ENCODE measurements around the gene RAC3.

The RAC3 gene

DNA sequence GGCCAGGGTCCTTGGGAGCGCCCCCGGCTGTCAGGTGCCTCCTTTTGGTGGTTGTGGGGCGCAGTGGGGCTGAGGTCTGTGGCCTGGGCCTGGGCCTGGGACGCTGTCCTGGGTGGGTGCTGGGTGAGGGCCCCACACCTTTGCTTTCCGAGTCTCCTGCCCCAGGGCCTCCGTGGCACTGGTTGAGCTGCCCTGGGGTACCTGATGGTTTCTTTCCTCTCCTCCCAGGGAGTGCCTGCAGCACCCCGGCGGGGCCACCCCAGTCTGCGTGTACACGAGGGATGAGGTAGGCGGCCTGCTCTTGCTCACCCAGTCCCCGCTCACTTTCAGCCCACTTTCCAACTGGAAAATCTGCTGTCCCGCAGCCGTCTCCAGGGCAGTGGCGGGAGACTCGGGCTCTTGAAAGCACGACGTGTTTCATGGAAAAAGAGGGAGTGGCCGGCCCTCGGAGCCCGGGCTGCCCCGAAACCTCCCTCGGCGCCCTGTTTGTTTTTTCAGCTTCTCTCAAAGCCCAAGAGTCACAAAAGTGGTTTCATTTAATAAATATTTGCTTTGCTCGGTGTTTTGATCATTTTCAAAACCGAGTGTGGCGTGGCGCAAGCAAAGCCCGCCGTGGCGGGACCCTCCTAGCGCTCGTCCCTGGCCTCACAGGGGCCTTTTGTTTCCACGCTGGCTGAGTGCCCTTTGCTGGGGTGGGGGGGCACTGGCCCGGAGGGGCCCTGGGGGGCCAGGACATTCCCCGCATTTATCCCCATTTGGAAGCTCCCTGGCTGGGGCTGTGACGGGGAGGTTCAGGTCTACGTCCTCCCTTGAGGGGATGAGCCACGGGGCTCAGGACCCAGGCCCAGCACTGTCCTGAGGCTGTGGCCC, 36.6 kb upstream of the RAC3 start:
- Histone ChIP-seq H3K27ac (ENCODE audit: low read depth, low read length) (no peak overlapping the region), H3K36me3 (ENCODE audit: control insufficient read depth, insufficient read depth, low read length) (no peaks in the 10 kb centered on the region), H3K27me3 (ENCODE audit: control insufficient read depth, insufficient read depth, low read length) (no peaks in the 10 kb centered on the region), H3K4me3 (ENCODE audit: low read length) (no peak overlapping the region), H3K9ac (ENCODE audit: low read length) (no peak overlapping the region), H3K4me1 (ENCODE audit: control insufficient read depth, insufficient read depth, low read length) (peaks cover 9% of the 10 kb centered on the region)

DNA sequence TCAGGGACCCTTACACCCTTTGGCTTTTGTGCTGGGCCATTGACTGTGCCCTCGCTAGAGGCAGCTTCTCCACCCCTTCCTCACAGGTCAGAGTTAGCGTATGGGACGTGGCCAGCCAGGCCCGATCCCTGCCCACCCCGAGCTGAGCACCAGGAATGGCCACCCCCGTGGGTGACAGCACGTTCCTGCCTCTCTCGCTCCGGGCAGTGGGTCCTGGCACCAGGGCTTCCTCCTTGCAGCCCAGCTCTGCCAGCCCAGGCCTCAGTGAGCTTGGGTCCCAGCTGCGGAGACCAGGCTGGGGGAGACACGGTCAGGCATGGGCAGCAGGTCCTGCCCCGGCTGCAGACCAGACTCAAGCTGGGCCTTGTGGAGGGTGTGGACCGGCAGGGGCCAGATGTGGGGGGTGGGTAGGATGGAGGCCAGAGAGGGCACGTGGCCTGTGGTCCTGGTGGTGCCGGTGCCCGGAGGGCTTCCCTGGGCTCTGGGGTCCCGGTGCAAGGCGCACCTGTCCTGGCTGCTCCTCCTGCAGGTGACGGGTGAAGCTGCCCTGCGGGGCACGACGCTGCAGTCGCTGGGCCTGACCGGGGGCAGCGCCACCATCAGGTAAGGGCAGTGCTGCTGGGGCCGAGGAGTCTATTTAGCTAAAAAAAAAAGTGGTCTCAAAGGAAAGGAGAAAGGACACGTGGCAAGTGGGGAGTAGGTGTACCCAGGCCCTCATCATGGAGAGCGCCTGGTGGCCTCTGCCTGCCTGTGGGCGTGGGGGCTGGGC, 35.8 kb upstream of the RAC3 start:
- H3K27ac ChIP-seq (ENCODE audit: low read depth, low read length) = no peak overlapping the region
- H3K9ac ChIP-seq (ENCODE audit: low read length) = no peak overlapping the region
- H3K36me3 ChIP-seq (ENCODE audit: control insufficient read depth, insufficient read depth, low read length) = no peaks in the 10 kb centered on the region
- H3K4me3 ChIP-seq (ENCODE audit: low read length) = no peak overlapping the region
- H3K27me3 ChIP-seq (ENCODE audit: control insufficient read depth, insufficient read depth, low read length) = no peaks in the 10 kb centered on the region
- H3K4me1 ChIP-seq (ENCODE audit: control insufficient read depth, insufficient read depth, low read length) = peaks cover 9% of the 10 kb centered on the region

DNA sequence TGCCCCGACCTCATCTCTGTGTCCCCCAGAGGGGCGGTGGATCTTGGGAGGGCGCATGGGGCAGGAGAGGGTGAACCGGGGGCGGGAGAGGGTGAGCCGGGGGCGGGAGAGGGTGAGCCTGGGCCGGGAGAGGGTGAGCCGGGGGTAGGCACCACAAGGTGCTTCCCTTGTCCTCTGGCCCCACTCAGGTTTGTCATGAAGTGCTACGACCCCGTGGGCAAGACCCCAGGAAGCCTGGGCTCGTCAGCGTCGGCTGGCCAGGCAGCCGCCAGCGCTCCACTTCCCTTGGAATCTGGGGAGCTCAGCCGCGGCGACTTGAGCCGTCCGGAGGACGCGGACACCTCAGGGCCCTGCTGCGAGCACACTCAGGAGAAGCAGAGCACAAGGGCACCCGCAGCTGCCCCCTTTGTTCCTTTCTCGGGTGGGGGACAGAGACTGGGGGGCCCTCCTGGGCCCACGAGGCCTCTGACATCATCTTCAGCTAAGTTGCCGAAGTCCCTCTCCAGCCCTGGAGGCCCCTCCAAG, 35.2 kb upstream of the RAC3 start:
- Histone ChIP-seq H3K36me3 (ENCODE audit: control insufficient read depth, insufficient read depth, low read length) (no peaks in the 10 kb centered on the region), H3K9ac (ENCODE audit: low read length) (no peak overlapping the region), H3K27me3 (ENCODE audit: control insufficient read depth, insufficient read depth, low read length) (no peaks in the 10 kb centered on the region), H3K4me1 (ENCODE audit: control insufficient read depth, insufficient read depth, low read length) (peaks cover 9% of the 10 kb centered on the region), H3K4me3 (ENCODE audit: low read length) (no peak overlapping the region), H3K27ac (ENCODE audit: low read depth, low read length) (no peak overlapping the region)

DNA sequence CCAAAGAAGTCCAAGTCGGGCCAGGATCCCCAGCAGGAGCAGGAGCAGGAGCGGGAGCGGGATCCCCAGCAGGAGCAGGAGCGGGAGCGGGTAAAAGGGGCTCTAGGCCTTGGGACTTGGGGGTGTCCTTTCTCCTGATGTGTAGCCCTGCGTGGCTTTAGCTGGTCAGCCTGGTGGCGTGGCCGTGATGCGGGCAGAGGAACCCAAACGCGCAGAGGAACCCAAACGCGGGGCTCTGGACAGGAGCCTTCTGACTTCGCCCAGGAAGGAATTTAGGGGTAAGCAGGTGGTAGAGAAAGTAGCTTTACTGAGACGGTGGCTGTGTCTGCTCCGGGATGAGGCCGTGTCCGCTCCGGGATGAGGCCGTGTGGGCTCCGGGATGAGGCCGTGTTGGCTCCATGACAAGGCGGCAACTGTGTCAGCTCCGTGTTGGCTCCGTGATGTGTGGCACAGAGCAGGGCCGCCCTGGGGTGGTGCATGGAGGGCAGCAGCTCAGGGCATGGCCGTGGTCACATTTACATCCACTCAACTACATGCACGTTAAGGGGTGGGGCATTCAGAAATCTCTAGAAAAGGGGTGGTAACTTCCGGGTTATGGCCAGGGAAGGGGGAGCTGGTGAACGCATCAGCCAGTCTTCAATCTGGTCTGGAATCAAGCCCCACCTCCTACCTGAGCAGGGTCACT, 34.6 kb upstream of the RAC3 start:
- Histone ChIP-seq H3K27ac (ENCODE audit: low read depth, low read length) (no peak overlapping the region), H3K4me1 (ENCODE audit: control insufficient read depth, insufficient read depth, low read length) (peaks cover 7% of the 10 kb centered on the region), H3K36me3 (ENCODE audit: control insufficient read depth, insufficient read depth, low read length) (no peaks in the 10 kb centered on the region), H3K27me3 (ENCODE audit: control insufficient read depth, insufficient read depth, low read length) (no peaks in the 10 kb centered on the region), H3K4me3 (ENCODE audit: low read length) (no peak overlapping the region), H3K9ac (ENCODE audit: low read length) (no peak overlapping the region)

DNA sequence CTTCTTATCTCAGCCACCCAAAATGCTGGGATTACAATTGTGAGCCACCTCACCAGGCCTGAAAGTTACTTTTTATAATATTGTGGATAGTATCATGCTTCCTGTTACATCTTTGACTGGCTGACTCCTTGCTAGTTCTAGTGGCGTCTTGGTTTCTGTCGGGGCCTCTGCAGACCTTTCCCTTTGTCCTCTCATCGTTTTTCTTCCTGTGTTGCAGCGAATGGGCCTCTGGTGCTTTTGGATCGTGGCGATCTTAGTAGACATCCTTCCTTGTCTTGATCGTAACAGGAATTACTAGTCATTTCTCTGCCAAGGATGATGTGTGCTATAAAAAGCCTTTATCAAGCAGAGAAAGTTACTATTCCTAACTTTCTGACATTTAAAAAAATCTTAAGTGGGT, 33.3 kb upstream of the RAC3 start:
- no peak overlapping the region for H3K4me3 ChIP-seq (ENCODE audit: low read length)
- H3K4me1 ChIP-seq (ENCODE audit: control insufficient read depth, insufficient read depth, low read length) = peaks cover under 1% of the 10 kb centered on the region
- no peak overlapping the region for H3K27ac ChIP-seq (ENCODE audit: low read depth, low read length)
- no peak overlapping the region for H3K9ac ChIP-seq (ENCODE audit: low read length)
- H3K36me3 ChIP-seq (ENCODE audit: control insufficient read depth, insufficient read depth, low read length) = no peaks in the 10 kb centered on the region
- H3K27me3 ChIP-seq (ENCODE audit: control insufficient read depth, insufficient read depth, low read length) = no peaks in the 10 kb centered on the region

DNA sequence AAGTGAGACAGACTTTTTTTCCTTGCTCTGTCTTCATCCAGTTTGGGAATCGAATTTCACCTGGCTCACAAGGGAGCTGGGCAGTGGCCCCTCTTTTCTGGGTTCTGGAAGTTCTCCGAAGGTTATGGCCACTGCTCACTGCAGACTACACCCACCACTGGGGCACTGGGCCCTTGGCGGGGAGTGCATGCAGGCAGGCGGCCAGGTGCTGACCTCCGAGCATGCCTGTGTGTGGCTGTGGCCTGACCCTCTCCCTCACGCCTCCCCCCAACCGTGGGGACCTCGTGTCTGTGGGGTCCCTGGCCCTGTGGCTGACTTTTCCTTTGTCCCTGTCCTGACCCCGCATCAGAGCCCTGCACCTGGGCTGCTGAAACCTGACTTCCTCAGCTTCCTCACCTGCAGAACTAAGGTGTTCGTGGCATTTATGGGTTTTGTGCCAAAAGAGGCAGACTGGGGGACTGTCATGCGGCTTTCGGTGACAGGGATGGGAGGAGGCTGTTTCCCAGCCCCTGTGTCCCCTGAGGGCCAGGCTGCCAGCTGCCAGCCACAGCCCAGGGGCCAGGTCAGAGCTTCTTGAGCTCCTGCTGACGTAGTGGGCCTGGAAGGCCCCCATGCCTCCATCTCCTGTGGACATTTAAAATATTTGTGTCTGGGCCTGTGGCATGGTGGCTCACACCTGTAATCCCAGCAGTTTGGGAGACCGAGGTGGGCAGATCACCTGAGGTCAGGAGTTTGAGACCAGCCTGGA, 32.6 kb upstream of the RAC3 start:
- peaks cover 5% of the 10 kb centered on the region for H3K4me1 ChIP-seq (ENCODE audit: control insufficient read depth, insufficient read depth, low read length)
- no peak overlapping the region for H3K4me3 ChIP-seq (ENCODE audit: low read length)
- H3K27ac ChIP-seq (ENCODE audit: low read depth, low read length) = no peak overlapping the region
- no peak overlapping the region for H3K9ac ChIP-seq (ENCODE audit: low read length)
- no peaks in the 10 kb centered on the region for H3K27me3 ChIP-seq (ENCODE audit: control insufficient read depth, insufficient read depth, low read length)
- H3K36me3 ChIP-seq (ENCODE audit: control insufficient read depth, insufficient read depth, low read length) = no peaks in the 10 kb centered on the region

DNA sequence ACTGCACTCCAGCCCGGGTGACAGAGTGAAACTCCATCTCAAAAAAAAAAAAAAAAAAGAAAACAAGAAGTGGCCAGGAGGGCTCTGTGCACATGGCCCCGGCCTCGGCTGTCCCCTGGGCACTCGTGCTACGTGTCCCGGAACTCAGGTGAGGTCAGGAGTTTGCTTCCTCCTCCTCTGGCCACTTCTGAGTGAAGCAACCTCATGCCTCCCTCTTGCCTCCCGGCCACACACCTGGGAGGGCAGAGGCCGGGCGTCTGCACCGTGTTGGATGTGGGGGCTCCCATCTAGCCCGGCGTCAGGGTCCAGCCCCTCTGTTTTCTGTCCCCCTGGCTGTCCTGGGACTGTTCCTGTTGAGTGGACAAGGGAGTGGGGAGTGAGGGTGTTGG, 31.9 kb upstream of the RAC3 start:
- no peaks in the 10 kb centered on the region for H3K36me3 ChIP-seq (ENCODE audit: control insufficient read depth, insufficient read depth, low read length)
- no peaks in the 10 kb centered on the region for H3K27me3 ChIP-seq (ENCODE audit: control insufficient read depth, insufficient read depth, low read length)
- no peak overlapping the region for H3K27ac ChIP-seq (ENCODE audit: low read depth, low read length)
- H3K4me1 ChIP-seq (ENCODE audit: control insufficient read depth, insufficient read depth, low read length) = peaks cover 10% of the 10 kb centered on the region
- no peak overlapping the region for H3K4me3 ChIP-seq (ENCODE audit: low read length)
- no peak overlapping the region for H3K9ac ChIP-seq (ENCODE audit: low read length)

- Histone ChIP-seq H3K27ac (ENCODE audit: low read depth, low read length) (no peak overlapping the region), H3K36me3 (ENCODE audit: control insufficient read depth, insufficient read depth, low read length) (no peaks in the 10 kb centered on the region), H3K4me3 (ENCODE audit: low read length) (no peak overlapping the region), H3K9ac (ENCODE audit: low read length) (no peak overlapping the region), H3K27me3 (ENCODE audit: control insufficient read depth, insufficient read depth, low read length) (no peaks in the 10 kb centered on the region), H3K4me1 (ENCODE audit: control insufficient read depth, insufficient read depth, low read length) (peaks cover 10% of the 10 kb centered on the region)
Observed at GRCh38 chr17:81999976-82000802, 31.3 kb upstream of the RAC3 start.

DNA sequence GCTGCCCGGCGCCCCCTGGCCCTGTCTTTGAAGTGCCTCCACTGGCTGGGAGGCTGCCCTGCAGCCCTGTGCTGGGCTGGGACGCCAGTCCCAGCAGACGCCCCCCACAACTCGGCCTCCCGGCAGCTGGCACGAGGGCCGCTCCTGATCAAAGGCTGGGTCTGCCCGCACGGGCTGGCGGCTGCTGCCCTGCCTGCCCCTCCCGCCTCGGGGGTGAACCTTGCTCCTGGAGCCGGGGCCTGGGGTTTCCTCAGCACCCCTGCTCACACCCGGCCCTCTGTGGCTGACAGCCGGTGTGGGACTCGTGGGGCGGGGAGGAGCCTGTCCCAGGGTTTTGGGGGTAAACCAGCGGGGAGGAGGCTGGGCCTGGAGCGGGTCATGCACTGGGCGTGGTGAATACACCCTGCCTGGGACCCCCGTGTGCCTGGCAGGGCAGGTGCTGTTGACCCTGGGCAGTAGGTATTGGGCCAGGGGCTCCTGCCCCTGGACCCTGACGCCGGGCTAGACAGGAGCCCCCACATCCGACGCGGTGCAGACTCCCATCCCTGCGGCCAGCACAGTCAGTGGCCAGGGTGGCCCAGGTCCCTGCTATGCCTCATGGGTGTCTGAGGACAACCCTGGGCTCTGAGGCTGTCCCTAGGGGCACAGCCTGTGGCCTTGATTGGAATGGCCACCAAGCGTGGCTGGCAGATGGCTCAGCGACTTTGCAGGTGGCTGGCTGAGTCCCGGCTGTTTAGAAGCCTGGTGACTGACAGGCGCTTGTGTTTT, 30.5 kb upstream of the RAC3 start:
- H3K27me3 ChIP-seq (ENCODE audit: control insufficient read depth, insufficient read depth, low read length) = no peaks in the 10 kb centered on the region
- no peaks in the 10 kb centered on the region for H3K36me3 ChIP-seq (ENCODE audit: control insufficient read depth, insufficient read depth, low read length)
- no peak overlapping the region for H3K9ac ChIP-seq (ENCODE audit: low read length)
- H3K27ac ChIP-seq (ENCODE audit: low read depth, low read length) = no peak overlapping the region
- peaks cover 11% of the 10 kb centered on the region for H3K4me1 ChIP-seq (ENCODE audit: control insufficient read depth, insufficient read depth, low read length)
- H3K4me3 ChIP-seq (ENCODE audit: low read length) = no peak overlapping the region

DNA sequence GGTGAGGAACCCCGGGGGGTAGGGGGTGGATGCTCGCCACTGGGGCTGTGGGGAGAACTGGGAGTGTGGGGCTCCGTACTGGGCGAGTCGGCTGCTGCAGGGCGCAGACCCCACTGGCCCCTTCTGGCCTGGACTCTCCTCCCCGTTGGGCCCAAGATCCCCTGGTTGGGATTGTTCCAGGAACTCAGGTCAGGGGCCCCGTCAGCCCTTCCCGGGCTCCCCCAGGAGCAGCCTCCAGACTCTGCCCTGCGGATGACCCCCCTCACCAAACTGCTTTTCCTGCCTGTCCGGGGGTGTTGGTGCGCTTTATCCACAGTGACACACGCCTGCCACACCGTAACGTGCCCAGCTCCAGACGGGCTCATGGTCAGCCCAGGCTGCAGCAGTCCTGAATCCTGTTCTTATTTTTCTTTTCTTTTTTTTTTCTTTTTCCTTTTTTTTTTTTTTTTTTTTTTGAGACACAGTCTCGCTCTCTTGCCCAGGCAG, 29.9 kb upstream of the RAC3 start:
- Histone ChIP-seq H3K27ac (ENCODE audit: low read depth, low read length) (no peak overlapping the region), H3K36me3 (ENCODE audit: control insufficient read depth, insufficient read depth, low read length) (no peaks in the 10 kb centered on the region), H3K27me3 (ENCODE audit: control insufficient read depth, insufficient read depth, low read length) (no peaks in the 10 kb centered on the region), H3K4me3 (ENCODE audit: low read length) (no peak overlapping the region), H3K4me1 (ENCODE audit: control insufficient read depth, insufficient read depth, low read length) (peaks cover 16% of the 10 kb centered on the region), H3K9ac (ENCODE audit: low read length) (no peak overlapping the region)

All from rectal smooth muscle tissue (tissue), 1 donor.